Hepatocyte (in vitro differentiated cells): ENCODE measurements around the gene SIGLEC11. TPM values are rescaled to one million over a fixed set of nuclear protein-coding genes. Genes with fewer than 3 reads are reported as not detected.
"Not testable (repeated sequence)": the region's sequence is repeated elsewhere in the genome, so short reads cannot be mapped to it uniquely, and the experiment has no call there.

Source experiments
- DNase-seq: peaks from one replicate; pipeline ENCODE4 v3.0.0-alpha.2; 2016; ENCODE audit warnings: low spot score
- H2AFZ ChIP-seq: fragments of 200-600 bp; sonication (generic); 2 replicates; pipeline ENCODE4 v1.6.0; 2016; ENCODE audit warnings: antibody characterized with exemption, mild to moderate bottlenecking
- H3K27ac ChIP-seq: fragments of 200-600 bp; sonication (generic); 2 replicates; pipeline ENCODE4 v1.5.1; 2016; ENCODE audit warnings: mild to moderate bottlenecking
- H3K27me3 ChIP-seq: fragments of 200-600 bp; sonication (generic); 2 replicates; pipeline ENCODE4 v1.6.1; 2016
- H3K36me3 ChIP-seq: fragments of 200-600 bp; sonication (generic); replicated peaks from 2 replicates; pipeline ENCODE4 v1.5.1; 2016; ENCODE audit warnings: low read depth; ENCODE audit not compliant: insufficient read depth
- H3K4me1 ChIP-seq: fragments of 200-600 bp; sonication (generic); 2 replicates; pipeline ENCODE4 v1.5.1; 2016; ENCODE audit warnings: mild to moderate bottlenecking, moderate library complexity; ENCODE audit not compliant: insufficient read depth
- H3K4me2 ChIP-seq: fragments of 200-600 bp; sonication (generic); 2 replicates; pipeline ENCODE4 v1.6.0; 2016
- H3K4me3 ChIP-seq: fragments of 200-600 bp; sonication (generic); 2 replicates; pipeline ENCODE4 v1.5.1; 2016; ENCODE audit warnings: mild to moderate bottlenecking
- H3K79me2 ChIP-seq: fragments of 200-600 bp; sonication (generic); 2 replicates; pipeline ENCODE4 v1.6.0; 2017; ENCODE audit warnings: mild to moderate bottlenecking
- H3K9me2 ChIP-seq: fragments of 200-600 bp; sonication (generic); replicated peaks from 2 replicates; pipeline ENCODE4 v1.6.0; 2017; ENCODE audit warnings: mild to moderate bottlenecking; ENCODE audit not compliant: insufficient read depth
- H3K9me3 ChIP-seq: fragments of 200-600 bp; sonication (generic); 2 replicates; pipeline ENCODE4 v1.5.1; 2016; ENCODE audit warnings: low read depth, mild to moderate bottlenecking
- H4K20me1 ChIP-seq: fragments of 200-600 bp; sonication (generic); 2 replicates; pipeline ENCODE4 v1.6.0; 2016; ENCODE audit warnings: mild to moderate bottlenecking; ENCODE audit not compliant: insufficient read depth, poor library complexity, severe bottlenecking
- CTCF ChIP-seq: fragments of 200-600 bp; sonication (generic); IDR thresholded peaks from 2 replicates; pipeline ENCODE4 v1.5.1; 2016; ENCODE audit warnings: antibody characterized with exemption, mild to moderate bottlenecking; ENCODE audit not compliant: poor library complexity
- EZH2 ChIP-seq: fragments of 200-600 bp; sonication (generic); IDR thresholded peaks from 2 replicates; pipeline ENCODE4 v1.6.1; 2016; ENCODE audit warnings: antibody characterized with exemption, mild to moderate bottlenecking, borderline replicate concordance
- EZH2phosphoT487 ChIP-seq: fragments of 200-600 bp; sonication (generic); IDR thresholded peaks from one replicate; pipeline ENCODE4 v1.6.1; 2018; ENCODE audit warnings: antibody characterized with exemption, mild to moderate bottlenecking, low read depth, moderate library complexity; ENCODE audit not compliant: unreplicated experiment, severe bottlenecking
- WGBS: methylation state at CpG from one replicate; pipeline ENCODE4 v1.1.6; 2016; ENCODE audit warnings: low lambda C conversion rate; ENCODE audit errors: missing lambda C conversion rate; 5-methylcytosine and 5-hydroxymethylcytosine counted together
- polyA plus RNA-seq: library from polyadenylated mRNA; unstranded; fragments of >200 nt; fragmentation: Nextera tagmentation; extraction: Ambion mirVana; gene quantifications from 2 replicates; pipeline ENCODE4 v1.2.1, GENCODE V29; 2016
- total RNA-seq: library from RNA; depleted of rRNA; stranded (reverse); fragments of >200 nt; gene quantifications from 2 replicates; pipeline ENCODE4 v1.2.3, GENCODE V29; 2014

SIGLEC11 gene
- total and polyA plus RNA-seq, 2 experiments from 2014 or later, result 6.0 to 15.8 TPM

DNA sequence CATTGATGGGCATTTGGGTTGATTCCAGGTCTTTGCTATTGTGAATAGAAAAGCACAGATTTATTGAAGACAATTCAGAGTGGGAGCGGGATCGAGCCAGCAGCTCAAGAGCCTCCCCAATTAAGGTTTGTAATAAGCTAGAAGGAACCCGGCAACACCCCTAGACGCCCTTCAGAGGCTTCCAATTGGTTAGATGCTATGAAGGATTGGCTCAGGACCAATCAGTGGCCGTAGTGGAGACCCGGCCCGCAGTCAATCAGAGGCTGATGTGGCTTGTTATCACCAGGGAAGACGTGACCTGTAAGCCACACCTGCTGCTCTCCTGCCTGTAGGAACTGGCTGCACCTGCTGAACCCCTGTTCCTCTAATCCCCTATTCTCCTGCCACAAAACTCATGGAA lies 14.6 kb downstream of the SIGLEC11 start:
- no peak overlapping the region for H3K27ac ChIP-seq
- no peak for DNase-seq
- no peaks in the 10 kb centered on the region for H3K9me2 ChIP-seq
- no peak for TF ChIP-seq EZH2phosphoT487
- TF ChIP-seq EZH2, result no peak
- TF ChIP-seq CTCF, result no peak
- peaks cover 2% of the 10 kb centered on the region for H3K4me1 ChIP-seq
- no peaks in the 10 kb centered on the region for H4K20me1 ChIP-seq
- H3K79me2 ChIP-seq, result no peaks in the 10 kb centered on the region
- H2AFZ ChIP-seq, result no peak overlapping the region
- no peaks in the 10 kb centered on the region for H3K27me3 ChIP-seq
- H3K4me2 ChIP-seq, result no peak overlapping the region
- H3K9me3 ChIP-seq, result no peaks in the 10 kb centered on the region
- no peak overlapping the region for H3K4me3 ChIP-seq
- no peaks in the 10 kb centered on the region for H3K36me3 ChIP-seq
- WGBS, result 90% methylated on average over 8 of the region's 8 CpGs

DNA sequence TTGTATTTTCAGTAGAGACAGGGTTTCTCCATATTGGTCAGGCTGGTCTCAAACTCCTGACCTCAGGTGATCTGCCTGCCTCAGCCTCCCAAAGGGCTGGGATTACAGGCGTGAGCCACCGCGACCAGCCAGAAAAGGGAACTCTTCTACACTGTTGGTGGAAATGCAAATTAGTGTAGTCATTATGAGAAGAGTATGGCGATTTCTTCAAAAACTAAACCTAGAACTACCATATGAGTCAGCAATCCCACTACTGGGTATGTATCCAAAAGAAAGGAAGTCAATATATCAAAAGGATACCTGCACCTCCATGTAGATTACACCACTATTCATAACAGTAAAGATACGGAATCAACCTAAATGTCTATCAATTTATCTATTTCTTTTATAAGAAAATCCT lies 16.4 kb downstream of the SIGLEC11 start:
- DNase-seq, H3K79me2 ChIP-seq, H3K4me3 ChIP-seq, H2AFZ ChIP-seq, H3K27ac ChIP-seq, H3K9me3 ChIP-seq, H3K9me2 ChIP-seq, H3K27me3 ChIP-seq, H3K4me1 ChIP-seq, H3K4me2 ChIP-seq, H4K20me1 ChIP-seq, H3K36me3 ChIP-seq: not testable (repeated sequence)
- WGBS, result 84% methylated on average over 5 of the region's 5 CpGs

DNA sequence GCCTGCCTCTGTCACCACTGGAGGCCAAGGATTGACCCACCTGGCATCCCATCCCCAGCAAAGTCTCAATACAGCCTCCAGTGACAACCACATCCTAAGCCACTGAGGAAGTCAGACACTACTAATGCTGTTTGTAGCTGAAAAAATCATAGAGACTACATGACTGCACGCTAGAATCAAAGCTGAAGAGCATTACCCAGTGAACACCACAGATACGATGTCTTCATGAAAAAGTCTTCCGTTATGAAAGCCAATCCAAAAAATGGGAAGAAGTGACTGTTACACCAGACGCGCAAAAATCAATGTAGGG lies 20.5 kb downstream of the SIGLEC11 start:
- Histone ChIP-seq H3K4me1 (peaks cover 3% of the 10 kb centered on the region), H3K9me3 (no peaks in the 10 kb centered on the region), H2AFZ (no peak overlapping the region), H3K79me2 (no peaks in the 10 kb centered on the region), H3K9me2 (no peaks in the 10 kb centered on the region), H3K36me3 (no peaks in the 10 kb centered on the region), H3K27me3 (no peaks in the 10 kb centered on the region), H4K20me1 (no peaks in the 10 kb centered on the region), H3K27ac (no peak overlapping the region), H3K4me3 (no peak overlapping the region), H3K4me2 (no peak overlapping the region)
- TF ChIP-seq EZH2phosphoT487 (no peak), EZH2 (no peak), CTCF (no peak)
- WGBS, result 95% methylated on average over 5 of the region's 5 CpGs
- no peak for DNase-seq

DNA sequence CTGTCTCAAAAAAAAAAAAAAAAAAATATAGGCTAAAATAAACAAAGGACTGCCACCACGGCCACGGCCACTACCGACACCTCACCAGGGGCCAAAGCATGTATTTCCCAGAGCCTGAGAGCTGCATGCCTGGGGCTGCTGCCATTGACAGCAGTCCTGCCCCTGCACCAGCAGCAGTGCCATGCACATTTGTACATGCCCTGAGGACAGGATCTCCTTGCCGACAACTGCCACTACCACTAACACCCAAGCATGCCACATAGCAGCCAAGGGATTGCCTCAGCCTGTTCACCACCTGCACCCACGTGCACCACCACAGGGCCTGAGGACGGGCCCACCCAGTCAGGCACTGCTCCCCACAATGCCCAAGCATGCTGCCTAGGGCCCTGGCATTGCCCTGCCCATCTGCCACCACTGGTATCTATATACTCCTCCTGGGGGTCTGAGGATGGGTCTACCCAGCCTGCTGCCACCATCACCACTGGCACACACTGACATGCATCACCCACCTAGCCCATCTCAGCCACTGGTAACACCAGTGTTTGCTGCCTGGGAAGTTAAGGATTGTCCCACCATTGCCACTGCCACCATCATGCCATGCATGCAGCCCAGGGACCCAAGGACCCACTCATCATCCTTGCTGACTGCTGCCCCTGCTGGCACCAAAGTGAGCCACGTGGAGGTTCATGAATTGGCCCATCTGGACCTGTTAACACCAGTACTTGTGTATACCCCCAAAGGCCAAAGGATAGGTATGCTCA lies 21.1 kb downstream of the SIGLEC11 start:
- H3K9me3 ChIP-seq, result no peaks in the 10 kb centered on the region
- 76% methylated on average over 7 of the region's 7 CpGs for WGBS

More for the DNA sequence above, 21.1 kb downstream of the SIGLEC11 start:
- no peak overlapping the region for H3K4me3 ChIP-seq
- no peak for DNase-seq
- no peaks in the 10 kb centered on the region for H3K9me2 ChIP-seq
- H3K79me2 ChIP-seq, result no peaks in the 10 kb centered on the region
- H2AFZ ChIP-seq, result no peak overlapping the region
- H4K20me1 ChIP-seq, result no peaks in the 10 kb centered on the region
- no peaks in the 10 kb centered on the region for H3K36me3 ChIP-seq
- H3K27me3 ChIP-seq, result no peaks in the 10 kb centered on the region
- no peak for TF ChIP-seq EZH2phosphoT487
- no peak overlapping the region for H3K27ac ChIP-seq
- peaks cover 3% of the 10 kb centered on the region for H3K4me1 ChIP-seq
- H3K4me2 ChIP-seq, result no peak overlapping the region
